Smooth muscle cell (in vitro differentiated cells): ENCODE data around the gene MPP3. TPM values are rescaled to one million over a fixed set of nuclear protein-coding genes. Genes with fewer than 3 reads are reported as not detected.
"Not testable (repeated sequence)": the region's sequence is repeated elsewhere in the genome, so short reads cannot be mapped to it uniquely, and the experiment has no call there.

ENCODE experiments used
- DNase-seq: peaks from one replicate; lab custom pipeline; 2025; ENCODE audit not compliant: unreplicated experiment; lab: John Stamatoyannopoulos, UW
- H2AFZ ChIP-seq: fragments of 200-600 bp; sonication (generic); 2 replicates; pipeline ENCODE4 v1.6.0; 2016; ENCODE audit warnings: antibody characterized with exemption, low read depth, mild to moderate bottlenecking
- H3F3A ChIP-seq: fragments of 200-600 bp; sonication (generic); 2 replicates; pipeline ENCODE4 v1.6.0; 2017; ENCODE audit warnings: antibody characterized with exemption, low read depth
- H3K27ac ChIP-seq: fragments of 200-600 bp; sonication (generic); 2 replicates; pipeline ENCODE4 v1.5.1; 2016; ENCODE audit warnings: low read depth, mild to moderate bottlenecking
- H3K27me3 ChIP-seq: fragments of 200-600 bp; sonication (generic); 2 replicates; pipeline ENCODE4 v1.6.1; 2016; ENCODE audit warnings: low read depth, mild to moderate bottlenecking
- H3K36me3 ChIP-seq: fragments of 200-600 bp; sonication (generic); 2 replicates; pipeline ENCODE4 v1.5.1; 2016; ENCODE audit warnings: low read depth
- H3K4me1 ChIP-seq: fragments of 200-600 bp; sonication (generic); 2 replicates; pipeline ENCODE4 v1.5.1; 2016; ENCODE audit warnings: low read depth
- H3K4me2 ChIP-seq: fragments of 200-600 bp; sonication (generic); 2 replicates; pipeline ENCODE4 v1.6.0; 2016; ENCODE audit warnings: mild to moderate bottlenecking
- H3K4me3 ChIP-seq: fragments of 200-600 bp; sonication (generic); 2 replicates; pipeline ENCODE4 v1.5.1; 2016; ENCODE audit warnings: mild to moderate bottlenecking
- H3K79me2 ChIP-seq: fragments of 200-600 bp; sonication (generic); 2 replicates; pipeline ENCODE4 v1.6.0; 2016; ENCODE audit warnings: low read depth, mild to moderate bottlenecking
- H3K9ac ChIP-seq: fragments of 200-600 bp; sonication (generic); 2 replicates; pipeline ENCODE4 v1.6.0; 2016; ENCODE audit warnings: low read depth
- H3K9me3 ChIP-seq: fragments of 200-600 bp; sonication (generic); replicated peaks from 2 replicates; pipeline ENCODE4 v1.5.1; 2016; ENCODE audit warnings: low read depth
- H4K20me1 ChIP-seq: fragments of 200-600 bp; sonication (generic); 2 replicates; pipeline ENCODE4 v1.6.0; 2016; ENCODE audit warnings: low read depth
- WGBS: methylation state at CpG from one replicate; pipeline ENCODE4 v1.1.7; 2016; ENCODE audit warnings: low lambda C conversion rate; 5-methylcytosine and 5-hydroxymethylcytosine counted together
- polyA plus RNA-seq: library from polyadenylated mRNA; unstranded; fragments of >200 nt; fragmentation: Nextera tagmentation; extraction: Ambion mirVana; gene quantifications from 2 replicates; pipeline ENCODE4 v1.2.1, GENCODE V29; 2016
- total RNA-seq: library from RNA; depleted of rRNA; stranded (reverse); fragments of >200 nt; gene quantifications from 2 replicates; pipeline ENCODE4 v1.2.3, GENCODE V29; 2014
- TF ChIP-seq, protein P1 (sequence below): fragments of 200-600 bp; sonication (generic); IDR thresholded peaks from 2 replicates; pipeline ENCODE4 v1.5.1; 2017; ENCODE audit warnings: borderline replicate concordance, mild to moderate bottlenecking, antibody characterized with exemption; ENCODE audit not compliant: insufficient read depth, poor library complexity, severe bottlenecking

The MPP3 gene
- total and polyA plus RNA-seq, 2 experiments from 2014 or later: 6.7 to 8.1 TPM

GRCh38 chr17:43801844-43802243 lies 31.1 kb downstream of the MPP3 start:
- Histone ChIP-seq H2AFZ (no peak overlapping the region), H3K27me3 (no peaks in the 10 kb centered on the region), H3K27ac (no peak overlapping the region), H3K4me1 (no peaks in the 10 kb centered on the region), H3K4me3 (no peak overlapping the region), H4K20me1 (no peaks in the 10 kb centered on the region), H3K9me3 (no peaks in the 10 kb centered on the region), H3K79me2 (no peaks in the 10 kb centered on the region), H3F3A (no peaks in the 10 kb centered on the region), H3K4me2 (no peak overlapping the region), H3K36me3 (no peaks in the 10 kb centered on the region), H3K9ac (no peak overlapping the region)
- TF ChIP-seq, protein P1, sequence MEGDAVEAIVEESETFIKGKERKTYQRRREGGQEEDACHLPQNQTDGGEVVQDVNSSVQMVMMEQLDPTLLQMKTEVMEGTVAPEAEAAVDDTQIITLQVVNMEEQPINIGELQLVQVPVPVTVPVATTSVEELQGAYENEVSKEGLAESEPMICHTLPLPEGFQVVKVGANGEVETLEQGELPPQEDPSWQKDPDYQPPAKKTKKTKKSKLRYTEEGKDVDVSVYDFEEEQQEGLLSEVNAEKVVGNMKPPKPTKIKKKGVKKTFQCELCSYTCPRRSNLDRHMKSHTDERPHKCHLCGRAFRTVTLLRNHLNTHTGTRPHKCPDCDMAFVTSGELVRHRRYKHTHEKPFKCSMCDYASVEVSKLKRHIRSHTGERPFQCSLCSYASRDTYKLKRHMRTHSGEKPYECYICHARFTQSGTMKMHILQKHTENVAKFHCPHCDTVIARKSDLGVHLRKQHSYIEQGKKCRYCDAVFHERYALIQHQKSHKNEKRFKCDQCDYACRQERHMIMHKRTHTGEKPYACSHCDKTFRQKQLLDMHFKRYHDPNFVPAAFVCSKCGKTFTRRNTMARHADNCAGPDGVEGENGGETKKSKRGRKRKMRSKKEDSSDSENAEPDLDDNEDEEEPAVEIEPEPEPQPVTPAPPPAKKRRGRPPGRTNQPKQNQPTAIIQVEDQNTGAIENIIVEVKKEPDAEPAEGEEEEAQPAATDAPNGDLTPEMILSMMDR: no peak
- 94% methylated on average over 3 of the region's 3 CpGs for WGBS
- no peak for DNase-seq

- Histone ChIP-seq H3K9me3 (no peaks in the 10 kb centered on the region), H3F3A (no peaks in the 10 kb centered on the region), H2AFZ (no peak overlapping the region), H3K36me3 (no peaks in the 10 kb centered on the region), H3K9ac (no peak overlapping the region), H3K4me1 (no peaks in the 10 kb centered on the region), H3K4me2 (no peak overlapping the region), H3K4me3 (no peak overlapping the region), H3K27me3 (no peaks in the 10 kb centered on the region), H3K27ac (no peak overlapping the region), H3K79me2 (no peaks in the 10 kb centered on the region), H4K20me1 (no peaks in the 10 kb centered on the region)
- DNase-seq: no peak
- TF ChIP-seq, protein P1: no peak
- 98% methylated on average over 3 of the region's 3 CpGs for WGBS
These were observed 32.2 kb downstream of the MPP3 start for GRCh38 chr17:43800736-43801135.

DNA sequence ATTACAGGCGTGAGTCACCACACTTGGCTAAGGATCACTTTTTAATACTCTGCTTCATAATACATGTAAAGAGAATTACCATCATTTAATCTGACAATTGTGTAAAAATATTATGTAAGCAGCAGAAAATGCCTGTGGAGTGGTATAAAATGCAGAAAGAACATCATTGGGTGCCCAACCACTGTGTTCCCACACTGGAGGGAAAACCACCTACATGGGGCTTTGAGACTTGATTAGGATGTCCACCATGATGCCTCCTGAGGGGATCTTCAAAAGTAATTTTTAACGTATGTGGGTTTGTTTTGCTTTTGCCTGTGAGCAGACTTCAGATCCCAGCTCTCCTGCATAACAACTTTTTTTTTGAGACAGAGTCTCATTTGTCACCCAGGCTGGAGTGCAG lies 33.9 kb downstream of the MPP3 start:
- Histone ChIP-seq H3F3A (no peaks in the 10 kb centered on the region), H4K20me1 (no peaks in the 10 kb centered on the region), H3K9me3 (no peaks in the 10 kb centered on the region), H3K27ac (no peak overlapping the region), H3K79me2 (no peaks in the 10 kb centered on the region), H3K36me3 (no peaks in the 10 kb centered on the region), H3K4me2 (no peak overlapping the region), H3K4me3 (no peak overlapping the region), H2AFZ (no peak overlapping the region), H3K9ac (no peak overlapping the region), H3K27me3 (no peaks in the 10 kb centered on the region), H3K4me1 (no peaks in the 10 kb centered on the region)
- no peak for DNase-seq
- 95% methylated on average over 2 of the region's 2 CpGs for WGBS
- TF ChIP-seq, protein P1: no peak

- not testable (repeated sequence) for H3K9ac ChIP-seq, H3K36me3 ChIP-seq, DNase-seq, H4K20me1 ChIP-seq, H3K27ac ChIP-seq, H3K4me1 ChIP-seq, H3K4me2 ChIP-seq, H3F3A ChIP-seq, H3K9me3 ChIP-seq, H3K4me3 ChIP-seq, H3K79me2 ChIP-seq, H2AFZ ChIP-seq, H3K27me3 ChIP-seq
- WGBS: 86% methylated on average over 9 of the region's 9 CpGs
These were observed 34.9 kb downstream of the MPP3 start for GRCh38 chr17:43798024-43798423.

DNA sequence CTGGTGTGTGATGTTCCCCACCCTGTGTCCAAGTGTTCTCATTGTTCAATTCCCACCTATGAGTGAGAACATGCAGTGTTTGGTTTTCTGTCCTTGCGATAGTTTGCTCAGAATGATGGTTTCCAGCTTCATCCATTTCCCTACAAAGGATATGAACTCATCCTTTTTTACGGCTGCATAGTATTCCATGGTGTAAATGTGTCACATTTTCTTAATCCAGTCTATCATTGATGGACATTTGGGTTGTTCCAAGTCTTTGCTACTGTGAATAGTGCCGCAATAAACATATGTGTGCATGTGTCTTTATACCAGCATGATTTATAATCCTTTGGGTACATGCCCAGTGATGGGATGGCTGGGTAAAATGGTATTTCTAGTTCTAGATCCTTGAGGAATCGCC lies 40.3 kb downstream of the MPP3 start:
- H3K27ac ChIP-seq, H4K20me1 ChIP-seq, H3K79me2 ChIP-seq, H3K4me2 ChIP-seq, H3K36me3 ChIP-seq, H3K4me1 ChIP-seq, H2AFZ ChIP-seq, H3K4me3 ChIP-seq, H3K9ac ChIP-seq, H3F3A ChIP-seq, H3K27me3 ChIP-seq, DNase-seq, H3K9me3 ChIP-seq: not testable (repeated sequence)
- WGBS: 93% methylated on average over 4 of the region's 4 CpGs
